AG04449 (cell line): ENCODE measurements around the gene PLEKHG4B.
"Not testable (repeated sequence)": the region's sequence is repeated elsewhere in the genome, so short reads cannot be mapped to it uniquely, and the experiment has no call there.

Experiments used
- CTCF ChIA-PET: fragments of 350-600 bp; formaldehyde crosslinking; extraction: SDS; loops from one replicate; lab custom pipeline; 2021; ENCODE audit warnings: antibody characterized with exemption; lab: Yijun Ruan, JAX
- POLR2A ChIA-PET: fragments of 400-600, 350-600 bp; formaldehyde crosslinking; extraction: SDS; loops from one replicate; lab custom pipeline; 2020; ENCODE audit warnings: antibody characterized with exemption, inconsistent platforms; lab: Yijun Ruan, JAX
- DNase-seq: peaks from one replicate; pipeline ENCODE4 v3.0.0-alpha.2; 2010; ENCODE audit warnings: low read depth, low spot score
- H3K4me3 ChIP-seq: 2 replicates; pipeline ENCODE4 v1.5.1; 2011; ENCODE audit warnings: low read depth, mild to moderate bottlenecking, control low read depth, low read length
- TF ChIP-seq, protein P1 (sequence below): IDR thresholded peaks from one replicate; pipeline ENCODE4 v1.5.1; 2011; ENCODE audit warnings: mild to moderate bottlenecking, moderate library complexity, low read length, control low read depth, inconsistent platforms; ENCODE audit not compliant: insufficient read depth; ENCODE audit errors: missing control alignments

The PLEKHG4B gene

DNA sequence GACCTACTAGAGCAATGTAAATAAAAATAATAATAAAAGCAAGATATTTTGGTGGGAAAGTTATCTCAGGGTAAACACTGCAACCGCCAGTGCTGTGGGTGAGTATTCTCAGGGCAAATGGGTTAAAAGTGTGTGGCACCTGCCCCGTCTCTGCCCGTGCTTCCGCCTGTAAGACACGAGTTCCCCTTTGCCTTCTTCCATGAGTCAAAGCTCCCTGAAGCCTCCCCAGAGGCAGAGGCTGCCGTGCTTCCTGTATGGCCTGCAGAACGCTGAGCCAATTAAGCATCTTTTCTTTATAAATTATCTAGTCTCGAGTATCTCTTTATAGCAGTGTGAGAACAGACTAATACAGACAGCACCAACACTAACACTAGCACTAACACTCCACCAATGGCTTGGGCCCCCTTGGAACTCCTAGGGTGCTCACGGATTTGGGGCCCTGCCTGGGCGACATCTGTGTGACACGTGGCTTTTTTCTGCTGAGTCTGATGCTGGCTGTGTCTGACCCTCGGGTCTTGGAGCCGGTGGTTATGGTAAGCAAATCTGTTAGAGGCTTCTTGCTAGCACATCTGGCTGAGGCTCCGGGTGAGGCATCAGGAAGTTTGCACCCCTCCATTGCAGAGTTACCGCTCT is 10.6 kb downstream of the PLEKHG4B start:
- DNase-seq = no peak
- TF ChIP-seq, protein P1, sequence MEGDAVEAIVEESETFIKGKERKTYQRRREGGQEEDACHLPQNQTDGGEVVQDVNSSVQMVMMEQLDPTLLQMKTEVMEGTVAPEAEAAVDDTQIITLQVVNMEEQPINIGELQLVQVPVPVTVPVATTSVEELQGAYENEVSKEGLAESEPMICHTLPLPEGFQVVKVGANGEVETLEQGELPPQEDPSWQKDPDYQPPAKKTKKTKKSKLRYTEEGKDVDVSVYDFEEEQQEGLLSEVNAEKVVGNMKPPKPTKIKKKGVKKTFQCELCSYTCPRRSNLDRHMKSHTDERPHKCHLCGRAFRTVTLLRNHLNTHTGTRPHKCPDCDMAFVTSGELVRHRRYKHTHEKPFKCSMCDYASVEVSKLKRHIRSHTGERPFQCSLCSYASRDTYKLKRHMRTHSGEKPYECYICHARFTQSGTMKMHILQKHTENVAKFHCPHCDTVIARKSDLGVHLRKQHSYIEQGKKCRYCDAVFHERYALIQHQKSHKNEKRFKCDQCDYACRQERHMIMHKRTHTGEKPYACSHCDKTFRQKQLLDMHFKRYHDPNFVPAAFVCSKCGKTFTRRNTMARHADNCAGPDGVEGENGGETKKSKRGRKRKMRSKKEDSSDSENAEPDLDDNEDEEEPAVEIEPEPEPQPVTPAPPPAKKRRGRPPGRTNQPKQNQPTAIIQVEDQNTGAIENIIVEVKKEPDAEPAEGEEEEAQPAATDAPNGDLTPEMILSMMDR = no peak
- POLR2A ChIA-PET = no interaction called here
- CTCF ChIA-PET = no interaction called here
- no peak overlapping the region for H3K4me3 ChIP-seq

DNA sequence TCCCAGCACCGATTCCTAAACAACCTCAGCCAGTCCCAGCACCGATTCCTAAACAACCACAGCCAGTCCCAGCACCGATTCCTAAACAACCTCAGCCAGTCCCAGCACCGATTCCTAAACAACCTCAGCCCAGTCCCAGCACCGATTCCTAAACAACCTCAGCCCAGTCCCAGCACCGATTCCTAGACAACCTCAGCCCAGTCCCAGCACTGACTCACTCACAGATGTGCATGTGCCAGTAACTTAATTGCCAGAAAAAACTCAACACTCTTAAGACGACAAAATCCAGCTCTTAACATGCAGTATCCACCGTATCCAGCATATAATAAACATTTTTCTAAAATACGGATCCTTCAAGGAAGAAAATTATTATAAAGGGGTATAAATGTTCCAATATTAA is 12.1 kb downstream of the PLEKHG4B start:
- POLR2A ChIA-PET, DNase-seq, CTCF ChIA-PET: not testable (repeated sequence)

GRCh38 chr5:104778-105296 is 12.9 kb downstream of the PLEKHG4B start:
- ChIA-PET CTCF (interaction anchor here (1.3 kb wide), 1 partner anchor 26 kb away, joined by 3 read pairs; no protein-coding TSS in a partner anchor), POLR2A (no interaction called here)
- no peak for DNase-seq
- no peak overlapping the region for H3K4me3 ChIP-seq
- TF ChIP-seq, protein P1 = no peak

More for the DNA sequence above, 12.1 kb downstream of the PLEKHG4B start:
- not testable (repeated sequence) for H3K4me3 ChIP-seq

DNA sequence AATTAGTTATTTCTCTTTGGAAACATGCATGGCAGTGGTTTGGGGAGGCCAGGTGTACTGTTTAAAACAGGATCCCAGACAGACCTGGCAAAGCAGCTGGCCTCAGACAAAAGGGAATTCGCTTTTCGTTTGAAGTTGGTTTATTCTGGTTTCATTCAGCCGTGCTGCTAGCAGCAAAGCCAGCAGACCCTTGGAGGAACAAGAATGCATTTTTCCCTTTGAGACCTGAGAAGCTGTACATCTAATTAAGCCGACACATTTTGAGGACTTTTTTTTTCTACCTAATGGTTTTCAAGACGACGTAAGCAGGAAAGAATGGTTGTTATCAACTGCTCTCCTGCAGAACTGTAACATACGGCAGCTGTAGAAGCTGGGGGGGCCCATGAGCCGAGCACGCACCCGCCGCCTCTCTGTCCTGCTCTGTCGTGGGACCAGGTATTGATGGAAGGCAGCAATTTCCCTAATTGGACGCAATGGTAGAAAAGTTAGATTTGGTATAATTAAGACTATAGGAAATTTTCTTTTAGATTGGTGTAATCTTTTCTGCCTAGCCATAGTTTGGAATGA is 13.6 kb downstream of the PLEKHG4B start:
- ChIA-PET CTCF (interaction anchor here (1.3 kb wide), 1 partner anchor 26 kb away, joined by 3 read pairs; no protein-coding TSS in a partner anchor), POLR2A (no interaction called here)
- TF ChIP-seq, protein P1 = no peak
- no peak for DNase-seq
- H3K4me3 ChIP-seq = no peak overlapping the region

GRCh38 chr5:106587-106986 is 14.6 kb downstream of the PLEKHG4B start:
- TF ChIP-seq, protein P1 = no peak
- no peak for DNase-seq
- POLR2A ChIA-PET = no interaction called here
- no peak overlapping the region for H3K4me3 ChIP-seq
- CTCF ChIA-PET = no interaction called here

DNA sequence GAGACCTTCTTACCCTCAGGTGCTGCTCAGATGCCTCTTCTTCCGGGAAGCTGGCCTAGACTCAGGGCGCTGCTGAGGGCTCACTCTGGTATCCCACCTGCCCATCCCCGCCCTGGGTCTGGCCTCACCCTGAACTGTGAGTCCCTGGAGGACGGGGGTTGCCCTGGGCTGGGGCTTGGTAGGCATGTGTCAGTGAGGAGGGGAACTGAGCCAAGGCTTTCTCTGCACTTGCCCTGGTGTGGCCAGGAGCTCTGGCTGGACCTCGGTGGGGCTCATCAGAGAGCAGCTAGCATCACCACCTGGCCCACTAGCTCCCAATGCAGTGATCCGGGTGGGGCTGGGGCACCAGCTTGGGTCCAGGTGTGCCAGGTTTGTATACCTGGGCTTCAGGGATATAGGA is 15.6 kb downstream of the PLEKHG4B start:
- no peak overlapping the region for H3K4me3 ChIP-seq
- ChIA-PET POLR2A (no interaction called here), CTCF (no interaction called here)
- TF ChIP-seq, protein P1 = no peak
- DNase-seq = no peak
